GM18858 (cell line): ENCODE measurements around the gene NXPH2.

Source experiments
- ATAC-seq: cut with Tn5 transposase; IDR thresholded peaks from one replicate; pipeline ENCODE4 v1.9.1; 2021; ENCODE audit not compliant: unreplicated experiment

Gene NXPH2

GRCh38 chr2:138640921-138641676 lies 139.1 kb downstream of the NXPH2 start:
- no peak for ATAC-seq

GRCh38 chr2:138637686-138638085 lies 142.5 kb downstream of the NXPH2 start:
- ATAC-seq: no peak

DNA sequence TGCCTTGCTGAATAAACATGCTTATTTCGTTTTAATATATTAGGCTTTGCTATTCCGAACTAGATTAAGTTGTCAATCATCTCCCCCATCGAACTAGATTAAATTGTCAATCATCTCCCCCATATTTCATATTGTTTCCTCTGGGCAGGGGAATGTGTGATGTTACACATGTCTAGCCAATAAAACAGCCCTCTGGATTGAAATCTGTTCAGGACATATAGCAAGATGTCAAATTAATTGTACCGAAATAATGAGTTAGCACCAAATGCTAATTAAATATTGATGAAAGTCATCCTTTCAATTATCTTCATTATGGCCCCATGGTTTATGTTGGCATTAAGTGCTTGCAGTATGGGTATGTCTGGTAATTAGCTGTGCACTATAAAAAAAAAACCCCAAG lies 143.1 kb downstream of the NXPH2 start:
- no peak for ATAC-seq

DNA sequence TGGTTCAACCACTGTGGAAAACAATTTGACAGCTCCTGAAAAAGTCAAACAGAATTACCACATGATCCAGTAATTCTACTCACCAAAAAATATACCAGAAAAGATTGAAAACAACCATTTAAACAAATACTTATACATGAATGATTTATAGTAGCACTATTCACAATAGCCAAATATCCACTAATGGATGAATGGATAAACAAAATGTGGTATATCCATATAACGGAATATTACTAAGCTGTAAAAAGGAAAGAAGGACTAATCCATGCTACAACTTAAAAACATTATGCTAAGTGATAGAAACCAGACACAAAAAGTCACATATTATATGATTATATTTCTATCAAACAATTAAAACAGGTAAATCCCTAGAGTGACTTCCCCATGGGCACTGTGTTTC lies 147.1 kb downstream of the NXPH2 start:
- no peak for ATAC-seq

- no peak for ATAC-seq
Measured at GRCh38 chr2:138632066-138632620, 148.0 kb downstream of the NXPH2 start.

GRCh38 chr2:138630164-138630563 lies 150.0 kb downstream of the NXPH2 start:
- ATAC-seq: no peak

- no peak for ATAC-seq
Measured at GRCh38 chr2:138626148-138626547, 154.0 kb downstream of the NXPH2 start.

GRCh38 chr2:138622613-138623012 lies 157.6 kb downstream of the NXPH2 start:
- no peak for ATAC-seq

DNA sequence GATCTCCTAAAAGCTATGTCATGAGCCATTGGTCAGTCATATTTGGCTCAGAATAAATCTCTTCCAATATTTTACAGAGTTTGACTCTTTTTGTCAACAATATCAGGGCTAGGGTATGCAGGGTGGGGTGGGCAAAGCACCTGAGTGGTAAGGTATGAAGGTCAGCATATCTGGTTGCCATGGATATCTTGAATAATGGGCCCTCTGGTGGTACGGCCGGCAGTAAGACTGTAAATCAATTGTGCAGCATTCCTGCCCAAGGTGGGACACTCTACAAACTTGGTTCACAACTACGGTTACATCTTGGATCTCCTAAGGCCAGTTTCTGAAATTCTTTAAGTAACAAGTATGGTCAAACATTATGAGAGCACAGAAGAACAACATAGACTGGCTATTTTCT lies 159.1 kb downstream of the NXPH2 start:
- no peak for ATAC-seq

- ATAC-seq: no peak
Measured at GRCh38 chr2:138620431-138620830, 159.8 kb downstream of the NXPH2 start.
